Activated T-helper 9 cell treated with anti-CD3 and anti-CD28 coated beads, Interleukin-2, amount 50 U/mL, for 16 hours (primary cell): Measurements from ENCODE around the gene IPO5.

ENCODE experiments used
- DNase-seq: peaks from one replicate; pipeline ENCODE4 v3.0.0-alpha.2; 2020; ENCODE audit warnings: low read depth

The IPO5 gene

DNA sequence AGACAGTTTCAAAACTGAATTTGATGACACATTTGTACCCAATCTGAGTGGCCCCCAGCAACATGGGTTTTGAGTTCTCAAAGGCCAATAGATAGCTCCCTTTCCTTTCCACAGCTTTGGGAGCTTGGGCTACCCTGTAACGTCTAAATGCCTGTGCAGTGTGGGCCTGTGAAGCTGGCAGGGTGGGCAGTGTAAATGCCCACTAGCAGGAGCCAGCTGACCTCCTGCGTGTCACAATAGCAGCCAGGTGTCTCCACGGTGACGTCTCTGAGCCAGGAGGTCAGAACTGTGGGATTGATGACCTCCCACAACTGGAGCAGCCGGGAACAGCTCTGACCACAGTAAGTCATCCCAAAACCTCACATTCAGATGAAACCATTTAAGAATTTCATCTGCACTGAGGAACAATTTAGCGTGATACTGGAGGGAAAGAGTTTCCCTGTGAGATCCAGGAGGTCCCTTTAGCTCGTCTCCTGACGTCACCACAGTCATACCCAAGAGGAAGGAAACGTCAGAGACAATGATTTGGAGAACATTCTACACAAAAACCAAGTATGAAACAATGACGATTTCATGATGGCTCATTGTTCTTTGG lies at the start of gene IPO5:
IPO5 (plus strand) TSS at position 300 of the 595 bp plus-strand sequence. CDS start 23,022 bp downstream, outside the sequence.
- no peak for DNase-seq

DNA sequence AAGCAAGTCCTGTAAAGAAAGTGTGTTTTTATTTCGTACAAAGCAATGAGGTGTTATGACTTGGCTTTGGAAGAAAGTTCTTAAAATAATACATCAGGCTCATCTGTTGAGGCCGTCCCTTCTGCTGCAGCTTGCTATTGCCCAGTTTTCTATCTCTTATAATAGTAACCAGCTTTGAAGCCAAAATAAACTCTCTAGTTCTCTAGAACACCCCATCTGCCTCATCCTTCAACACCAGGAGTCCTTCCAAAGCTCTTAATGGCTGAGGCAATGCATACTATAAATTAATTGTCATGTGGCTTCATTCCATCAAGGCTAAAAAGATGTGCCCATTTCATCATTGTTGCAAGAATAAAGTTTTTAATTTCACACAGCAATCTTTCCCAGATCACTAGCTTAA lies 49.4 kb upstream of the IPO5 start:
- no peak for DNase-seq

DNA sequence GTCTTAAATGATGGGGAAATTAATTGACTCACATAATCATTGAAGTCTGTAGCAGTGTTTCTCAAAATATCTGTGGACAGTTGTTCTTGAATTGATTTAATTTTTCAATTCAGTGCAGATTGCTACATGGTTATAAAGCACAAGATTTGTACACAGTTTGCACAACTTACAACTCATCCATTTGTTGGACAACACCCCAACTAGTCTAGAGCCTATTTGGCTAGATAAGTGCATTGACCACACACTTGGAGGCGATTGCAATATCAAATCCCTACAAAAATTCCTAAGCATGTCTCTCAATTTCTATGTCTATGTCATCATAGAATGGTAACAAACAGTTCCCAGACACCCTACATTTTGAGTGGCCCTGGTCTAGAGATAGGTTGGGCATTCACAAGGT lies 48.0 kb upstream of the IPO5 start:
- DNase-seq = no peak

DNA sequence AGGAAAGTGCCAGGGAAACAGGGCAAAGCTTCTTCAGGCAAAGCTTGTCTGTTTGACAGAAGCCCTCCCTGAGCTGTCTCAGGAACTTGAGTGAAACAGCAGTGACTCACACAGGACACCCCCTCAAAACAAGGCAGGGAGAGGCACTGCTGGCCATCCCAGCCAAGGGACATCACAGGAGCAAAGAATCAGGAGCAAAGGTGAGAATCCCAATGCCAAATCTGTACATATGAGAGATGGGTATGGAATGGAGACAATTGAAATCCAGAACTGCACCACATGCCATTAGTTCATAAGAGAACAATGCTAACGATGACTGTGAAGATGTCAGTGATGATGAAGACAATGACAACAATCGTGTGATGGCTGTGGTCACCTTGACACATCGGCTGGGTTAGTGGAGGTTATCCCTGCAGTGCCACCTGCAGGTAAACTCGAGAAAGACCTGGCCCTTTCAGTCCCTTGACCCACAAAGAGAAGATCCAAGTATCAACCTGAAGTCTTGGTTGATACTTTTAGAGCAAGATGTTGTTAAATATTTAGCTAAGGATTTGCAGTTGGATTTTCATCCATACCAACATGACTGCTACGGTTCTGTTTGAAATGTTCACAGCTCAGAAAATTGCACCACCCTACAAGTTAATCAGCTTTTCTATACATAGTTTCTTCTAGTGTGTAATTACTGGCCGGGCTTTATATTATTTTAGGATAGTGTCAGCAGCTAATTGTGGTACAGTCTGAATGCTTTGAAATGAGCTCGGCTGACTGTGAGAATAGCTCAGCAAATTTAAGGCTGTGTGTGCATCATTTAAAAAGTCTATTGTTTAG lies 42.0 kb upstream of the IPO5 start:
- DNase-seq = no peak

DNA sequence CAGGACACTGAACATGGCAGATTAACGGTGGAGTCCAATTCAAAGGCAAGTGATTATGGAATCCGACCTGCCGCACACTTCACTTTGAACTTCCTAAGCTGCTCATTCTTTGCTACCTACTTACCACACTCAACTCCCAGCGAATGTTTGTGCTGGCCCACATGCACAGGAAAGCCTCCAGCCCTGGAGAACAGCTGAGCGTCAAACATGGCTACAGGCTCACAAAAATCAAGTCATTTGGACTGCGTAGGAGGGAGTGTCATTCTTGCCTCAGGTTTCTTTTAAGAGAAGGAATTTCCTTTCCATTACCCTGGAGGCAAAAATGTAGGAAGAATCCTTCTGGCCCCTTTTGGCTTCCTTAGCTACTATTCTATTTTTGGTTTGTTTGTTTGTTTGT lies 41.3 kb upstream of the IPO5 start:
- no peak for DNase-seq

DNA sequence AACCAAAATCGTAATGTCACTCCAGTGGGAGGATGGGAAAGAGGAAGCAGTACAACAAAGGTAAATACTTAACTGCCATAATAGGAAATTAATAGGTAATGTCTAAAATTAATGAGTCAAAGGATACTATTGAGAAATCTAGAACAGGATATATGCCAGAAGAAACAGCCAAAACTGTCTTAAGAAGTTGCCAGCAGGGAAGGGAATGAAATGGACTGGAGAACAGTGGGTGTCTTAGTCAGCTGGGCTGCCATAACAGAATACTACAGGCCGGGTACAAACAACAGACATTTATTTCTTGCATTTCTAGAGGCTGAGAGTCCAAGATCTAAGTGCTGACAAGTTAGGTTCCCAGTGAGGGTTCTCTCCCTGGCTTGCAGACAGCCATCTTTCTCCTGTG lies 40.3 kb upstream of the IPO5 start:
- no peak for DNase-seq

DNA sequence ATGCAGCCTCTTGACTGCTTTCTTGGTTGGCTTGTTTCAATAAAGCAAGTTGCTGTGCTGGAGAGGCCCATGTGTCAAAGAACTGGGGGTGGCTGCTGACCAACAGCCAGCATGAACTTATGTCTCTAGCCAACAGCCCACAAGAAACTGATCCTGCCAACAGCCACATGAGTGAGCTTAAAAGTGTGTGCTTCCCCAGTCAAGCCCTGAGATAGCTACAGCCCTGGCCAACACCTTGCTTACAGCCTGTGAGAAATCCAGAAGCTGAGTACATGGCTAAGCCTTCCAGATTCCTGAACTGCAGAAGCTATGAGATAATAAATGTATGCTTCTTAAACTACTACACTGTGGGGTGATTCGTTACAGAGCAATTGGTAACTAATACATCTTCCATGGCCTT lies 38.9 kb upstream of the IPO5 start:
- DNase-seq = no peak

DNA sequence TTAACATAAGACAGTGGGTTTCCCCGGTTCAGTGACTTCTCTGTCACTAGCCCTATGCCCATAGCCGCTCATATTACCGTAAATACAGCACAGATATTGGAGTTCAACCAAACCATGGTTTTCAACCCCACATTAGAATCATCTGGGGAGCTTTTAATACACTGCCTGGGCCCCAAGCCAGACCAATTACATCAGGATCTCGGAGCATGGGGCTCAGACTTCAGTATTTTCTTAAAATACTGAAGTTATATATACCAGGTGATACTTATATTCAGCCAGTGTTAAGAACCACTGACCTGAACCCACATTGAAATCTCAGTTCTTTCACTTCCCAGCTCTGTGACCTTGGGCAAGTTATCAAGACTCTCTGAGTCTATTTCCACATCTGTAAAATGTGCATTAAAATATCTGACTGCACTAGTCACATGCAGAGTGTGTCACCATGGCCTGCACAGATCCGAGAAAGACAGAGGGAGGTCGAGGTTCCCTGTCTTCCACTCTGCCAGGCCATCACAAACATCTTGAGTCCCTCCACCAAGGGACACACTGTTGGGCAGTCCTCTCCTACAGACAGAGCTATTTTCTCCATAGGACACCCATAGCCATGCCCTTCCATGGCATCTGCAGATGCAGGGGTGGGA lies 32.2 kb upstream of the IPO5 start:
- no peak for DNase-seq

DNA sequence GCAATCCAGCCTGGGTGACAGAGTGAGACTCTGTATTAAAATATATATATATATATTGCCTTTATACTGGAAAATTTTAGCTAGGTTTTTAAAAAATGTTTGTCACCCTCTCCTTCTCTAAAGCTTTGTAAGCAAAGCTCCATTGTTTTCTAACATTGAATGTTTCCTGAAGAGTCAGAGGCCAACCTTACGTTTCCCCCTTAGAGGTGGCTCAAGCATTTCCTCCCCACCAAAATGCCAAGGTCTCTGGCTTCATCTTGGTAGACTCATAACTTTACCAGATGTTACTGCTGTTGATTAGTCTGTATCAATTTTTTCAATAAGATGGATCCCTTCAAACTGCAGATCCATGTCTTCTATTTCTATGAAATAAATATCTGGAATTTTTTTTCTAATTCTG lies 25.2 kb upstream of the IPO5 start:
- no peak for DNase-seq

DNA sequence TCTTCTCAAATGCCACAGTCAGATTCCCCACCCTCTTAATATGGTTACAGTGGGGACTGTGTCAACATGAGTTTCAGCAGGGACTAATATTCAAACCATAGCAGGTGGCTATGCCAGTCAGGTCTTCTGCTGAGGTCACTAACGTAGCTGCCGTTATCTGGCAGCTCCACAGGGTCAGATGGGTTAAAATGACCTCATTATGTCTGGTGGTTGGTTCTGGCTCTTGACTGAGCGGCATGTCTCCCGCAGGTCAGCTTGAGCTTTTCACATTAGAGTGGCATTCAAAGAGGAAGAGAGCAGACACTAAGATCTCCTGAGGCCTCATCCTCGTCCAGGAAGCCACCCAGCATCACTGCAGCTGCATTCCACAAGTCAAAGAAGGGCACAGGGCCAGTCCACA lies 21.4 kb upstream of the IPO5 start:
- no peak for DNase-seq

DNA sequence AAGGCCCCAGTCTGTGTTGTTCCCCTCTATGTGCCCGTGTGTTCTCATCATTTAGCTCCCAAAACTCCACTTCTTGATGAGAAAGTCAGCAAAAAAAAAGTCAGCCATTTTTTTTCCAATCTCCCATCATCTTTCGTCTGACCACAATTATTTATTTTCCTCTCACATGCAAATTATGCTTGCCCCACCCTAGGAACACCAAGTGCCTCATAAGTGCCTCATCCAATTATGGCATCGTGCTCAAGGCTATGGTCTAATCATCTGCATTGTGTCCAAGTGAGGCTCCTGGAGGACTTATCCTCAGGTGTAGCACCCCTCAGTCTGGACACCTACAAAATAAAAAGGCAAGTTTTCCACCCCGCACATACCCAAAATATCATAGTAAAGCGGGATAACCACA lies 20.8 kb upstream of the IPO5 start:
- no peak for DNase-seq

DNA sequence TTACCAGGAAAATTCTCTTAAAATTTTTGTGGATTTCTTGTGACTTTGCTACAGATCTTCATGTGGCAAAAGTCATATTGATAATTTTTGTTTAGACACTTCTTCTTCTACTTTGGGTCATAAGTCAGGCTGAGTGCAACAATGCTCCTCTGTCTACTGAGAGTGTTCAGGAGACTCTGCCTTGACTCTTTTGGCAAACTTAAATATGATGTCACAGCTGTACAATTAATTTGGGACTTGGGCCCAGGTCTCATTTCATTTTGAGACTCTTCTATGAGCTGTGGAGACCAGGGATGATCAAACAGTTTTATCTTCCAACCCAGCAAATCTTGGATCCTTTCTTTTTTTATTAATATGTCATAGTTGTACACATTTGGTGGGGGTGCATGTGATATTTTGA lies 19.7 kb upstream of the IPO5 start:
- DNase-seq = no peak

DNA sequence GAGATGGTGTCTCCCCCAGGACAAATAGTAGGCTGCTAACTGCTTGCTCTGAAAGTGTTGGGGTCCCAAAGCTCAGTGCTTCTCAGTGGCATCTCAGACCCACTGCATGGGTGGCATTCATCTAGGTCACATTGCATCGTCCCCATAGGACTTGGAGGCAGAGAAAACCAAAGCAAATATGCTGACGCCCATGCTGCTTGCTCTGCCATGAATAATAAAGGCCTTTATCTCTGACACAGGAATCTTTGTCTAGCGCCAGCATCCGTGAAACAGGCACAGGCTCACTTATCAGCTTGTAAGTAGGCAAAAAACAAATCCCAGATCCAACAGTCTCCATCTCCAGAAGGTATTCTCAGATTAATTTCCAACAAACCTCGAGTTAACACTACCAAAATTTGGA lies 18.9 kb upstream of the IPO5 start:
- DNase-seq = no peak

DNA sequence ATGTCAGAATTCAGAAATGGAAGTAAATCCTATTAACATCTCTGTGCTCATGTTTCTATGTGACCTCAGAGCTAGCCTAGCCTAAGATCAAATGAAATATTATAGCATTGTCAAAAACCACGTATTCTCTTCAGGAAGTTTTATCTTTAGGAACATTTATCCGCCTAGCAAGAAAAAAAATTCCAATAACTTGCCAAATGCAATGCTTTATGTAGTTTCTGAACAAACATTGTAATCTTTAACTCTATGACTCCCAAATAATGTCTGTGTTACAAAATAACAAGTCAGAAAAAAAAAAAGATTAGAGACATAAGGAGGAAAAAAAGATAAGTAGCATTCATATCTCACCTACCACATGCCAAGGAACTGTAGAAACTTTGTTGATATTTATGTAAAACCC lies 18.4 kb upstream of the IPO5 start:
- DNase-seq = no peak

DNA sequence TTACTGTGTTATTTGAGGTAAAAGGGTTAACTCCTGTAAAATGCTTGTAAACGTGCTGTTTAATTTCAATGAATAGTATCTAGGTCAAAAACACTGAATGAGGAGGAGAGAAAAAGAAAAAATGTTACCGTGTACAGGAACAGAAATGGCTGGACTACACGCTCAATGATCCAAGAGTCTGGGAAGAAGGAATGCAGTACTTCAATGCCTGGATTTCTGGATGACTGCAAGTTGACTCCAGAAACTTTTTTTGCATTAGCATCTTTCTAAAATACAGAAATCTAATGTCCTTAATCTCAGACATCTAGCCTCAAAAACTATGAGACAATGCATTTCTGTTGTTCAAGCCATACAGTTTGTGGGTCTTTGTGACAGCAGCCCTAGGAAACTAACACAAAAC lies 17.4 kb upstream of the IPO5 start:
- no peak for DNase-seq

DNA sequence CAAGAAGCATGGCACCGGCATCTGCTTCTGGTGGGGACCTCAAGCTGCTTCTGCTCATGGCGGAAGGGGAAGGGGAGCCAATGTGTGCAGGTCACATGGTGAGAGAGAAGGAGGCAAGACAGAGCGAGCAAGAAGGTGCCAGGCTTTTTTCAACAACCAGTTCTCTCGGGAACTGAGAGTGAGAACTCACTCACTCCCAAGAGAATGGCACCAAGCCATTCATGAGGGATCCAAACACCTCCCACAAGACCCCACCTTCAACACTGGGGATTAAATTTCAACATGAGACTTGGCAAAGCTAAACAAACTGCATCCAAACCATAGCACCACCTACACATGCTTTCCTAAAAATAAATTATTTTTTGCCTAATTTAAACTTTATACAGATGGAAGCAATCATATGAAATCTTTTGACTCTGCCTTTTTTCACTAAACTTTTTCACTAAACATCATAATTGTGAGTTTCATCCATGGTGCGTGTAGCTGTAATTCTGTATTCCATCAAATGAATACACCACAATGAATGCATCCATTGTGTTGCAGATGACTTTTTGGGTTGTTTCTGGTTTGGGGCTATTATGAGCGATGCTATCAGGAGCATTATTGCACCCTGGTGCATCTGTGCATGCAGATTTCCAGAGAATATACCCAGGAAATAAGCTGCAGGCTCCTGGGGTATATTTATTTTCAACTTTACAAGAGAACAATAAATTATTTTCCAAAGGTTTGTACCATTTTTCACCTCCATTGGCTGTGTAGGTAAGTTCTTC lies 14.6 kb upstream of the IPO5 start:
- no peak for DNase-seq

DNA sequence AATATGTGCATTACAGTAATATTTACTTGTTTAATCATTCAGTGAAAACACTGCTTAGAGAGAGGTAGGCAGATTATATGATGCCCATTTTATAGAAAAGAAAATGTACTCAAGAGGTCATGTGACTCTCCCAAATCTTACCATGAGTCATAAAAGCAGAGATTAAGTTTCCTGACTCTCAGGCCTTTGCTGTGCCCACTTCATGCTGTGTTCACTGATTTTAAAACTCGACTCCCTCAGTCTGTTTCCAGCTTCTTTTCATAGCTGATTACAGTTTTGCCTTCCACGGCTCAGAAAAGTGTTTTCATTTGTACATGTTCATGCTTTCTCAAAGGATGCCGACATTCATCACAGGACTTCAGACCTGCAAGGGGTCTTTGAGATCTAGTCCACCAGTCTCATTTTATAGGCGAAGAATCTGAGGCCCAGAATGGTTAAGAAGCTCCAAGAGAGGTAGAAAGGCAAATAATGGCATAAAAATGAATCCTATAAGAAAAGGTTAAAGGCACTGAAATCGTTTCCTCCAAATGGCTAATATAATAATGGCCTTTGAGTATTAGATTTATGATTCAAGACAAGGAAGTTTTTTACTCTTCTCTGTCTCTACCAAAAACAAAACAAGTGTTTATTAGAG lies 9.0 kb upstream of the IPO5 start:
- no peak for DNase-seq

DNA sequence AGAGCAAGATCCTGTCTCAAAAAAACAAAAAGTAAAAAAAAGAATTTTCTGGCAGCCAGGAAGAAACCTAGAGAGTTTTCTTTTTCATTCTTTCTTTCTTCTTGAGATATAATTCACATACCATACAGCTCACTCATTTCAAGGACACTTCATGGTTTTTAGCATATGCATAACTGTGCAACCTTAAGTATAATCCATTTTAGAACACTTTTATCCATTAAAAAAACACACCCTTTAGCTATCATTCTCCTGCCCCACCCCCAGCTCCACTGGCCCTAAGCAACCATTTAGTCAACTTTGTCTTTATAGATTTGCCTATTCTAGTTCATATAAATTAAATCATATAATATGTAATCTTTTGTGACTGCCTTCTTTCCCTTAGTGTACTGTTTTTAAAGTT lies 8.1 kb upstream of the IPO5 start:
- no peak for DNase-seq

DNA sequence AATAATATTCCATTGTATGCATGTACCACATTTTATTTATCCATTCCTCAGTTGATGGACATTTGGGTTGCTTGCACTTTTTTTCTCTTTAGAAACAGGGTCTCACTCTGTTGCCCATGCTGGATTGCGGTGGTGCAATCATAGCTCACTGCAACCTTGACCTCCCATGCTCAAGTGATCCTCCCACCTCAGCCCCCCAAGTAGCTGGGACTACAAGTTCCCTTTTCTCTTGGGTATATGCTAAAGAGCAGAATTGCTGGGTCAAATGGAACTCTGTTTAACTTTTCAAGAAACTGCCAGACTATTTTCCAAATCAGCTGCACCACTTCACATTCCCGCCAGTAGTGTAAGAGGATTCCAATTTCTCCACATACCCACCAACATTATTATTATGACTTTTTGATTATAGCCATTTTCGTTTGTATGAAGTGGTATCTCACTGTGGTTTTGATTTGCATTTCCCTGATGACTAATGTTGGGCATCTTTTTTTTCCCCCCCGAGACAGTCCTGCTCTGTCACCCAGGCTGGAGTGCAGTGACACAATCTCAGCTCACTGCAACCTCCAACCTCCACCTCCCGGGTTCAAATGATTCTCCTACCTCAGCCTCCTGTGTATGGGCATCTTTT lies 7.6 kb upstream of the IPO5 start:
- DNase-seq = no peak

DNA sequence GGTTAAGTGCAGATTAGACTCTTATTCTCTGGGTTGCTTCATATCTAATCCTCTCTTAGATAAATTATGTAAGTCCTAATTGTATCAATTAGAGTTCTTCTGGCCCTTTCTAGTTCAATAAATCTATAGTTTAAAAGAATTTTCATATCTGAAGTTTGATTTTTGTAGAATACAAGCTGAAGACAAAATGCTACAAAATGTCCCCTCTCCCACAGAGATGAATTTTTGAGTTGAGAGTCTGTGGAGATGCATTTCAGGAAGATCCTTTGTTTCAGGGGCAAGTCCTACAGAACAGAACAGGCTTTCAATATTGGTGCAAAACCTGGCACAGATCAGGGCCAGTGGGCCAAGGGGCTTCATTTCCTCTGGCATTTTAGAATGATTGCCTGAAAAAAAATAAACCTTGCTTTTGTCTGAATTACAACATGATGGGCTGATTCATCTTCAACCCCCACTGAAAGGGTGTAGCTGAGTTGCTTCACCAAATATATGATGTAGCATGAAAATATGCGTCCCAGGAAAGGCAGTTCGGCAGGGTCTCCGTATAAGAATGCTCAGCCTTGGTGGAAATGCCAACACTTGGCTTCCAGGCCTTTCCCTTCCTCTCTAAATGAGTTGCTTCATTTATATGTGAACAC lies 6.4 kb upstream of the IPO5 start:
- DNase-seq = no peak

DNA sequence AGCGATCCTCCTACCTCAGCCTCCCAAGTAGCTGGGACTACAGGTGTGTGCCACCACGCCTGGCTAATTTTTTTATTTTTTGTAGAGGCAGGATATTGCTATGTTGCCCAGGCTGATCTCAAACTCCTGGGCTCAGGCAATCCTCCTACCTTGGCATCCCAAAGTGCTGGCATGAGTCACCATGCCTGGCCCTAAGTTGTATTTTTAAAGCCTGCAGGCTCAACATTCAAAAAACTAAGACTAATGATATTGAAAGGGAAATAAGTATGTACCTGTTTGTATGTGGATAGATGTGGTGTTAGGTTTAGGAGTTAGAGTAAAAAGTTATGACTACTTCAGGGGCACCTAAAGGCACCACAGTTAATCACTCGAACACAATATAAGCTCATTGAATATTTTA lies 5.4 kb upstream of the IPO5 start:
- no peak for DNase-seq
